GM18873 (cell line): ENCODE measurements around the gene ERCC2.

Experiments
- ATAC-seq: cut with Tn5 transposase; IDR thresholded peaks from one replicate; pipeline ENCODE4 v1.9.1; 2021; ENCODE audit warnings: mild to moderate bottlenecking, moderate library complexity, moderate number of reproducible peaks; ENCODE audit not compliant: unreplicated experiment, low FRiP score

ERCC2 gene

GRCh38 chr19:45402298-45403061, 32.1 kb upstream of the ERCC2 start:
- ATAC-seq, result no peak

- ATAC-seq, result no peak
Measured at GRCh38 chr19:45401815-45402214, 31.4 kb upstream of the ERCC2 start.

GRCh38 chr19:45400192-45400591, 29.8 kb upstream of the ERCC2 start:
- ATAC-seq, result no peak

- ATAC-seq, result no peak
Measured at GRCh38 chr19:45395821-45396617, 25.6 kb upstream of the ERCC2 start.

GRCh38 chr19:45391871-45392665, 21.7 kb upstream of the ERCC2 start:
- no peak for ATAC-seq

- ATAC-seq, result no peak
Measured at GRCh38 chr19:45391346-45391745, 21.0 kb upstream of the ERCC2 start.

- ATAC-seq, result no peak
Measured at GRCh38 chr19:45385392-45386221, 15.2 kb upstream of the ERCC2 start.

GRCh38 chr19:45382426-45382825, 12.1 kb upstream of the ERCC2 start:
- ATAC-seq, result no peak

GRCh38 chr19:45380107-45380506, 9.7 kb upstream of the ERCC2 start:
- ATAC-seq, result no peak

GRCh38 chr19:45376045-45376724, 5.8 kb upstream of the ERCC2 start:
- ATAC-seq, result no peak

GRCh38 chr19:45368737-45369340, 1.5 kb downstream of the ERCC2 start:
- ATAC-seq, result no peak

GRCh38 chr19:45368127-45368526, 2.2 kb downstream of the ERCC2 start:
- ATAC-seq, result no peak

GRCh38 chr19:45364696-45365095, 5.7 kb downstream of the ERCC2 start:
- no peak for ATAC-seq

- ATAC-seq, result no peak
Measured at GRCh38 chr19:45363861-45364459, 6.4 kb downstream of the ERCC2 start.

- no peak for ATAC-seq
Measured at GRCh38 chr19:45362291-45362690, 8.1 kb downstream of the ERCC2 start.

- no peak for ATAC-seq
Measured at GRCh38 chr19:45361608-45362007, 8.8 kb downstream of the ERCC2 start.

- ATAC-seq, result no peak
Measured at GRCh38 chr19:45358213-45358792, 12.1 kb downstream of the ERCC2 start.

- no peak for ATAC-seq
Measured at GRCh38 chr19:45357445-45357783, 13.0 kb downstream of the ERCC2 start.
